HG03575 (cell line): ENCODE measurements around the gene RASAL1.
"Not testable (repeated sequence)": the region's sequence is repeated elsewhere in the genome, so short reads cannot be mapped to it uniquely, and the experiment has no call there.

Experiments
- ATAC-seq: cut with Tn5 transposase; IDR thresholded peaks from one replicate; pipeline ENCODE4 v1.9.1; 2021; ENCODE audit not compliant: unreplicated experiment, insufficient number of reproducible peaks, low FRiP score; ENCODE audit errors: extremely low read depth

Gene RASAL1

GRCh38 chr12:113142886-113143332 lies 7.3 kb upstream of the RASAL1 start:
- no peak for ATAC-seq

- ATAC-seq: no peak
These were observed 6.8 kb upstream of the RASAL1 start for GRCh38 chr12:113142173-113142885.

- ATAC-seq: not testable (repeated sequence)
These were observed 6.2 kb upstream of the RASAL1 start for GRCh38 chr12:113141716-113142115.

GRCh38 chr12:113140706-113141105 lies 5.1 kb upstream of the RASAL1 start:
- ATAC-seq: no peak

- ATAC-seq: no peak
These were observed 3.3 kb upstream of the RASAL1 start for GRCh38 chr12:113138826-113139225.

- ATAC-seq: no peak
These were observed 2.6 kb upstream of the RASAL1 start for GRCh38 chr12:113137861-113138783.

GRCh38 chr12:113136990-113137511 lies 1.5 kb upstream of the RASAL1 start:
- no peak for ATAC-seq

- no peak for ATAC-seq
These were observed 798 bp upstream of the RASAL1 start for GRCh38 chr12:113136128-113136989.

GRCh38 chr12:113134521-113134951 lies 1.0 kb downstream of the RASAL1 start:
- no peak for ATAC-seq

- ATAC-seq: no peak
These were observed 1.5 kb downstream of the RASAL1 start for GRCh38 chr12:113134071-113134470.

GRCh38 chr12:113133666-113134065 lies 1.9 kb downstream of the RASAL1 start:
- ATAC-seq: no peak

- no peak for ATAC-seq
These were observed 2.5 kb downstream of the RASAL1 start for GRCh38 chr12:113133036-113133435.

- no peak for ATAC-seq
These were observed 4.0 kb downstream of the RASAL1 start for GRCh38 chr12:113131556-113131955.

- ATAC-seq: no peak
These were observed 5.0 kb downstream of the RASAL1 start for GRCh38 chr12:113130457-113131135.

- ATAC-seq: no peak
These were observed 5.7 kb downstream of the RASAL1 start for GRCh38 chr12:113129664-113130456.

- no peak for ATAC-seq
These were observed 6.5 kb downstream of the RASAL1 start for GRCh38 chr12:113128802-113129663.

- ATAC-seq: no peak
These were observed 7.8 kb downstream of the RASAL1 start for GRCh38 chr12:113127791-113128199.
